ENCODE measurements around the gene CAPS.
"Not testable (repeated sequence)": the region's sequence is repeated elsewhere in the genome, so short reads cannot be mapped to it uniquely, and the experiment has no call there.

Gene CAPS

GRCh38 chr19:5873617-5874199 lies 40.3 kb upstream of the CAPS start:
- H3K4me3 ChIP-seq (ENCODE audit: low read depth, low read length), result no peak overlapping the region
- DNase-seq (ENCODE audit: low read depth), result no peak
- TF ChIP-seq MYC (IDR thresholded peaks at IDR 0.05; ENCODE audit: low read depth, low read length), result no peak
- TF ChIP-seq POLR2A (IDR thresholded peaks at IDR 0.05; ENCODE audit: extremely low read depth, insufficient read length), result no peak
- no peak for TF ChIP-seq CTCF (IDR thresholded peaks at IDR 0.05; ENCODE audit: low read depth, low read length)
- TF ChIP-seq MAX (IDR thresholded peaks at IDR 0.05; ENCODE audit: low read depth, low read length), result no peak

- peak; percentile 68 for DNase-seq (ENCODE audit: low read depth)
- H3K4me3 ChIP-seq (ENCODE audit: low read depth, low read length), result not testable (repeated sequence)
These were observed 39.6 kb upstream of the CAPS start for GRCh38 chr19:5874496-5874895.

GRCh38 chr19:5877427-5877826 lies 36.6 kb upstream of the CAPS start:
- no peak for DNase-seq (ENCODE audit: low read depth)
- H3K4me3 ChIP-seq (ENCODE audit: low read depth, low read length), result no peak overlapping the region
- no peak for TF ChIP-seq CTCF (IDR thresholded peaks at IDR 0.05; ENCODE audit: low read depth, low read length)
- TF ChIP-seq POLR2A (IDR thresholded peaks at IDR 0.05; ENCODE audit: extremely low read depth, insufficient read length), result no peak
- TF ChIP-seq MAX (IDR thresholded peaks at IDR 0.05; ENCODE audit: low read depth, low read length), result no peak
- no peak for TF ChIP-seq MYC (IDR thresholded peaks at IDR 0.05; ENCODE audit: low read depth, low read length)

- TF ChIP-seq POLR2A (IDR thresholded peaks at IDR 0.05; ENCODE audit: extremely low read depth, insufficient read length) (no peak), MAX (IDR thresholded peaks at IDR 0.05; ENCODE audit: low read depth, low read length) (no peak), MYC (IDR thresholded peaks at IDR 0.05; ENCODE audit: low read depth, low read length) (no peak), CTCF (IDR thresholded peaks at IDR 0.05; ENCODE audit: low read depth, low read length) (no peak)
- H3K4me3 ChIP-seq (ENCODE audit: low read depth, low read length), result no peak overlapping the region
- no peak for DNase-seq (ENCODE audit: low read depth)
These were observed 36.2 kb upstream of the CAPS start for GRCh38 chr19:5877882-5878281.

- TF ChIP-seq CTCF (IDR thresholded peaks at IDR 0.05; ENCODE audit: low read depth, low read length) (no peak), POLR2A (IDR thresholded peaks at IDR 0.05; ENCODE audit: extremely low read depth, insufficient read length) (no peak), MAX (IDR thresholded peaks at IDR 0.05; ENCODE audit: low read depth, low read length) (no peak), MYC (IDR thresholded peaks at IDR 0.05; ENCODE audit: low read depth, low read length) (no peak)
- no peak overlapping the region for H3K4me3 ChIP-seq (ENCODE audit: low read depth, low read length)
- DNase-seq (ENCODE audit: low read depth), result no peak
These were observed 33.9 kb upstream of the CAPS start for GRCh38 chr19:5880196-5880595.

- H3K4me3 ChIP-seq (ENCODE audit: low read depth, low read length), result no peak overlapping the region
- TF ChIP-seq CTCF (IDR thresholded peaks at IDR 0.05; ENCODE audit: low read depth, low read length) (no peak), MAX (IDR thresholded peaks at IDR 0.05; ENCODE audit: low read depth, low read length) (no peak), POLR2A (IDR thresholded peaks at IDR 0.05; ENCODE audit: extremely low read depth, insufficient read length) (no peak), MYC (IDR thresholded peaks at IDR 0.05; ENCODE audit: low read depth, low read length) (no peak)
- no peak for DNase-seq (ENCODE audit: low read depth)
These were observed 33.4 kb upstream of the CAPS start for GRCh38 chr19:5880604-5881078.
